ENCODE results near the gene CLMP.
"Not testable (repeated sequence)": the region's sequence is repeated elsewhere in the genome, so short reads cannot be mapped to it uniquely, and the experiment has no call there.

- TF ChIP-seq BACH2, TCF4 (CRISPR knock-in tag; IDR thresholded peaks at IDR 0.05; ENCODE audit: borderline replicate concordance): not testable (repeated sequence)
These were observed 135.8 kb downstream of the CLMP start for GRCh38 chr11:123059041-123059920.

All from SK-N-SH treated with all-trans-retinoic acid at 6 μM for 48 hours (cell line).